Measurements from ENCODE around the gene TCF21. TPM values are rescaled to one million over a fixed set of nuclear protein-coding genes. Genes with fewer than 3 reads are reported as not detected.

Gene TCF21
- total and polyA plus RNA-seq, 2 experiments from 2014 or later, result 8.2 to 10.1 TPM

GRCh38 chr6:133844709-133845108, 44.2 kb upstream of the TCF21 start:
- Histone ChIP-seq H3K79me2 (no peaks in the 10 kb centered on the region), H3K4me1 (ENCODE audit: insufficient read depth) (no peaks in the 10 kb centered on the region), H3K36me3 (replicated peaks; ENCODE audit: insufficient read depth, low read depth) (no peaks in the 10 kb centered on the region), H3K4me3 (no peak overlapping the region), H3K9me2 (replicated peaks; ENCODE audit: insufficient read depth) (no peaks in the 10 kb centered on the region), H4K20me1 (ENCODE audit: insufficient read depth, poor library complexity, severe bottlenecking) (no peaks in the 10 kb centered on the region), H3K9me3 (ENCODE audit: low read depth) (no peaks in the 10 kb centered on the region), H2AFZ (no peak overlapping the region), H3K27me3 (no peaks in the 10 kb centered on the region), H3K4me2 (no peak overlapping the region), H3K27ac (no peak overlapping the region)
- DNase-seq (ENCODE audit: low spot score), result no peak
- TF ChIP-seq EZH2phosphoT487 (IDR thresholded peaks at IDR 0.05; ENCODE audit: low read depth, severe bottlenecking, unreplicated experiment), result no peak
- TF ChIP-seq EZH2 (IDR thresholded peaks at IDR 0.05; ENCODE audit: borderline replicate concordance), result no peak
- TF ChIP-seq, protein P1, sequence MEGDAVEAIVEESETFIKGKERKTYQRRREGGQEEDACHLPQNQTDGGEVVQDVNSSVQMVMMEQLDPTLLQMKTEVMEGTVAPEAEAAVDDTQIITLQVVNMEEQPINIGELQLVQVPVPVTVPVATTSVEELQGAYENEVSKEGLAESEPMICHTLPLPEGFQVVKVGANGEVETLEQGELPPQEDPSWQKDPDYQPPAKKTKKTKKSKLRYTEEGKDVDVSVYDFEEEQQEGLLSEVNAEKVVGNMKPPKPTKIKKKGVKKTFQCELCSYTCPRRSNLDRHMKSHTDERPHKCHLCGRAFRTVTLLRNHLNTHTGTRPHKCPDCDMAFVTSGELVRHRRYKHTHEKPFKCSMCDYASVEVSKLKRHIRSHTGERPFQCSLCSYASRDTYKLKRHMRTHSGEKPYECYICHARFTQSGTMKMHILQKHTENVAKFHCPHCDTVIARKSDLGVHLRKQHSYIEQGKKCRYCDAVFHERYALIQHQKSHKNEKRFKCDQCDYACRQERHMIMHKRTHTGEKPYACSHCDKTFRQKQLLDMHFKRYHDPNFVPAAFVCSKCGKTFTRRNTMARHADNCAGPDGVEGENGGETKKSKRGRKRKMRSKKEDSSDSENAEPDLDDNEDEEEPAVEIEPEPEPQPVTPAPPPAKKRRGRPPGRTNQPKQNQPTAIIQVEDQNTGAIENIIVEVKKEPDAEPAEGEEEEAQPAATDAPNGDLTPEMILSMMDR (IDR thresholded peaks at IDR 0.05; ENCODE audit: poor library complexity), result no peak
- WGBS (ENCODE audit: low lambda C conversion rate, missing lambda C conversion rate), result 80% methylated on average over 1 of the region's 1 CpG

GRCh38 chr6:133854041-133854363, 34.9 kb upstream of the TCF21 start:
- Histone ChIP-seq H3K79me2 (no peaks in the 10 kb centered on the region), H2AFZ (no peak overlapping the region), H3K27ac (no peak overlapping the region), H3K4me2 (peak overlapping the region; percentile 82), H3K4me3 (no peak overlapping the region), H3K4me1 (ENCODE audit: insufficient read depth) (peaks cover 4% of the 10 kb centered on the region), H3K9me3 (ENCODE audit: low read depth) (no peaks in the 10 kb centered on the region), H3K36me3 (replicated peaks; ENCODE audit: insufficient read depth, low read depth) (no peaks in the 10 kb centered on the region), H4K20me1 (ENCODE audit: insufficient read depth, poor library complexity, severe bottlenecking) (no peaks in the 10 kb centered on the region), H3K27me3 (peaks cover 58% of the 10 kb centered on the region), H3K9me2 (replicated peaks; ENCODE audit: insufficient read depth) (no peaks in the 10 kb centered on the region)
- TF ChIP-seq EZH2phosphoT487 (IDR thresholded peaks at IDR 0.05; ENCODE audit: low read depth, severe bottlenecking, unreplicated experiment), result peak; percentile 21
- TF ChIP-seq EZH2 (IDR thresholded peaks at IDR 0.05; ENCODE audit: borderline replicate concordance), result peak; percentile 53
- TF ChIP-seq, protein P1 (IDR thresholded peaks at IDR 0.05; ENCODE audit: poor library complexity), result no peak
- no peak for DNase-seq (ENCODE audit: low spot score)
- 15% methylated on average over 12 of the region's 12 CpGs for WGBS (ENCODE audit: low lambda C conversion rate, missing lambda C conversion rate)

- peak overlapping the region; percentile 21 for H3K4me3 ChIP-seq
- H3K36me3 ChIP-seq (replicated peaks; ENCODE audit: insufficient read depth, low read depth), result no peaks in the 10 kb centered on the region
- 4% methylated on average over 40 of the region's 40 CpGs for WGBS (ENCODE audit: low lambda C conversion rate, missing lambda C conversion rate)
- H3K9me2 ChIP-seq (replicated peaks; ENCODE audit: insufficient read depth), result no peaks in the 10 kb centered on the region
- no peak overlapping the region for H3K27ac ChIP-seq
- no peaks in the 10 kb centered on the region for H3K9me3 ChIP-seq (ENCODE audit: low read depth)
- peak overlapping the region; percentile 37 for H2AFZ ChIP-seq
- TF ChIP-seq EZH2phosphoT487 (IDR thresholded peaks at IDR 0.05; ENCODE audit: low read depth, severe bottlenecking, unreplicated experiment), result peak; percentile 15
- TF ChIP-seq, protein P1 (IDR thresholded peaks at IDR 0.05; ENCODE audit: poor library complexity), result peak; percentile 16
- TF ChIP-seq EZH2 (IDR thresholded peaks at IDR 0.05; ENCODE audit: borderline replicate concordance), result peak; percentile 7
- DNase-seq (ENCODE audit: low spot score), result peak; percentile 28
- H4K20me1 ChIP-seq (ENCODE audit: insufficient read depth, poor library complexity, severe bottlenecking), result no peaks in the 10 kb centered on the region
- peak overlapping the region; percentile 82 for H3K4me2 ChIP-seq
- peaks cover 4% of the 10 kb centered on the region for H3K4me1 ChIP-seq (ENCODE audit: insufficient read depth)
- H3K27me3 ChIP-seq, result peaks cover 58% of the 10 kb centered on the region
- H3K79me2 ChIP-seq, result no peaks in the 10 kb centered on the region
Observed at GRCh38 chr6:133854364-133855275, 34.3 kb upstream of the TCF21 start.
